NK-92 (cell line): Measurements from ENCODE around the gene RETN.

Experiments used
- DNase-seq: peaks from one replicate; lab custom pipeline; 2025; ENCODE audit not compliant: unreplicated experiment; lab: John Stamatoyannopoulos, UW

Gene RETN

GRCh38 chr19:7705387-7706187, 36.7 kb downstream of the RETN start:
- no peak for DNase-seq

GRCh38 chr19:7706188-7706954, 37.5 kb downstream of the RETN start:
- DNase-seq = no peak

GRCh38 chr19:7706955-7707456, 38.2 kb downstream of the RETN start:
- no peak for DNase-seq

DNA sequence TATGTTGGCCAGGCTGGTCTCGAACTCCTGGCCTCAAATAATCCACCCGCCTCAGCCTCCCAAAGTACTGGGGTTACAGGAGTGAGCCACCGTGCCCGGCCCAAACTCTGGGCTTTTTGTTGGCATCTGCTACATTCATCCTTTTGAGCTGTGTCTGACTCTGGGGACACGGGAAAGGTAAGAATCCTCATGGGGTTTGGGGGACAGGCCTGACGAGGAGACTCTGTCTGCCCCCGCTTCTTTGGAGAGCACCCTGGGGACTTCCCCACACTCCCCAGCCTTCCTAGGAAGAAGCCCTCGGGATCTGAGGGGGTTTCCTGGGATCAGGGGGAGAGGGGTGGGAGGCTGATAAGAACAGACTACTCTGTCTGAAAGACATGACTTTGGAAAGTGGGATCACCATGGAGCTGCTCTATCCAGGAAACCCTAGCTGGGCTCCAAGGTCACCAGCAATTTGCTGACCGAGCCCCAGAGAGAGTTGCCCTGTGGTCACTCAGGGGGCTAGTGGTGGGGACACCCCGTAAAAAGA, 41.1 kb downstream of the RETN start:
- no peak for DNase-seq

- DNase-seq = no peak
Observed at GRCh38 chr19:7710616-7711015, 41.8 kb downstream of the RETN start.

- no peak for DNase-seq
Observed at GRCh38 chr19:7715671-7716070, 46.8 kb downstream of the RETN start.

DNA sequence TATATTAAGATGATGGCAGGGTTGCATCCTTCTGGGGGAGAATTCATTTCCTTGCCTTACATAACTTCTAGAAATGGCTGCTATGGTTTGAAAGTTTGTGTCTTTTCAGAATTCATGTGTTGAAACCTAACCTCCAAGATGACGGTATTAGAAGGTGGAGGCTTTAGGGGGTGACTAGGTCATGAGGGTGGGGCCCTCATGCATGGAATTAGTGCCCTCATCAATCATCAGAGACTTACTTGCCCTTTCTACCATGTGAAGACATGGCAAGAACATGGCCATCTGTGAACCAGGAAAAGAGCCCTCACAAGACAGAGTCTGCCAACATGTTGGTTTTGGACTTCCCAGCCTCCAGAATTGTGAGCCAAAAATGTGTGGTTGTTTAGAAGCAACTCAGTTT, 47.9 kb downstream of the RETN start:
- no peak for DNase-seq

GRCh38 chr19:7718668-7719067, 49.8 kb downstream of the RETN start:
- no peak for DNase-seq
